HCT116 (cell line): ENCODE data around the gene CRMP1. TPM values are rescaled to one million over a fixed set of nuclear protein-coding genes. Genes with fewer than 3 reads are reported as not detected.

ENCODE experiments used
- ATAC-seq: fragments of 200-7000 bp; cut with Tn5 transposase; 2 replicates; pipeline ENCODE4 v1.9.1; 2020; ENCODE audit warnings: mild to moderate bottlenecking, moderate library complexity
- BruUV-seq: library from RNA; stranded (reverse); fragments of 400-500 nt; replicated peaks from 2 replicates; lab custom pipeline; 2021; lab: Mats Ljungman, UMichigan
- CTCF ChIA-PET: fragments of 300-600 bp; sonication (Branson Sonifier 250); formaldehyde crosslinking; loops from one replicate; lab custom pipeline; 2021; ENCODE audit warnings: antibody characterized with exemption; lab: Charles Lee
- POLR2A ChIA-PET: fragments of 300-600, 350-600 bp; sonication (Branson Sonifier 250); formaldehyde crosslinking; loops from one replicate; lab custom pipeline; 2021; ENCODE audit warnings: antibody characterized with exemption; lab: Charles Lee
- RAD21 ChIA-PET, 2 experiments: fragments of 300-600 bp; sonication (Branson Sonifier 250); formaldehyde crosslinking; loops; one replicate each; lab custom pipeline; 2023; ENCODE audit warnings: low total read pairs in 2 of 2; ENCODE audit not compliant: uncharacterized antibody in 2 of 2, unreplicated experiment in 2 of 2, low non-redundant PET in 1 of 2; lab: Charles Lee
- DNase-seq: peaks from one replicate; pipeline ENCODE4 v3.0.0-alpha.2; 2010; ENCODE audit warnings: low read depth, low spot score
- H2AFZ ChIP-seq: fragments of 200-600 bp; shearing (Covaris generic), sonication (generic); 2 replicates; pipeline ENCODE4 v1.6.1; 2017; ENCODE audit warnings: low read depth, mixed run types, mixed read lengths, antibody characterized with exemption, low read length; ENCODE audit not compliant: poor library complexity, severe bottlenecking
- H3K27ac ChIP-seq: 2 replicates; pipeline ENCODE4 v1.5.1; 2012; ENCODE audit warnings: low read depth, low read length
- H3K27me3 ChIP-seq: fragments of 200-600 bp; sonication (generic); 2 replicates; pipeline ENCODE4 v1.6.1; 2016; ENCODE audit warnings: mixed run types, low read length, mixed read lengths; ENCODE audit not compliant: insufficient read depth
- H3K36me3 ChIP-seq, 2 experiments: fragments of 200-500 bp in 1 of 2; fragments of 200-600 bp in 1 of 2; sonication (Bioruptor generic) in 1 of 2; sonication (generic) in 1 of 2; 2 replicates each; pipeline versions ENCODE4 v1.5.1 to v1.6.1; 2014 to 2016; ENCODE audit warnings: low read length in 2 of 2, inconsistent platforms in 1 of 2, mixed read lengths in 1 of 2, mixed run types in 1 of 2; ENCODE audit not compliant: insufficient read depth in 2 of 2, control insufficient read depth in 1 of 2
- H3K4me1 ChIP-seq, 2 experiments: fragments of 200-600 bp in 1 of 2; sonication (generic) in 1 of 2; 2 replicates each; pipeline versions ENCODE4 v1.5.1 to v1.6.1; 2012 to 2017; ENCODE audit warnings: low read length in 2 of 2, inconsistent platforms in 1 of 2, mild to moderate bottlenecking in 1 of 2, mixed read lengths in 1 of 2, mixed run types in 1 of 2, moderate library complexity in 1 of 2; ENCODE audit not compliant: insufficient read depth in 2 of 2, control insufficient read depth in 1 of 2
- H3K4me2 ChIP-seq: fragments of 200-600 bp; sonication (generic); 2 replicates; pipeline ENCODE4 v1.6.1; 2017; ENCODE audit warnings: mixed run types, low read length, mixed read lengths
- H3K4me3 ChIP-seq, 2 experiments: fragments of 200-600 bp in 1 of 2; sonication (generic) in 1 of 2; replicated peaks in 1 of 2; 2 replicates each; pipeline ENCODE4 v1.5.1; 2011 to 2016; ENCODE audit warnings: low read length in 2 of 2, control low read depth in 1 of 2, low read depth in 1 of 2, mild to moderate bottlenecking in 1 of 2, mixed read lengths in 1 of 2, mixed run types in 1 of 2
- H3K79me2 ChIP-seq: fragments of 200-600 bp; sonication (generic); 2 replicates; pipeline ENCODE4 v1.6.1; 2017; ENCODE audit warnings: mild to moderate bottlenecking, mixed run types, low read length, moderate library complexity, mixed read lengths; ENCODE audit not compliant: insufficient read depth
- H3K9ac ChIP-seq: fragments of 200-600 bp; sonication (generic); 2 replicates; pipeline ENCODE4 v1.6.1; 2016; ENCODE audit warnings: low read length, mixed read lengths
- H3K9me2 ChIP-seq: fragments of 200-600 bp; sonication (generic), shearing (Covaris generic); 2 replicates; pipeline ENCODE4 v1.6.1; 2017; ENCODE audit warnings: mixed run types, mild to moderate bottlenecking, moderate library complexity; ENCODE audit not compliant: insufficient read depth
- H3K9me3 ChIP-seq, 2 experiments: fragments of 200-500 bp in 1 of 2; fragments of 200-600 bp in 1 of 2; sonication (Bioruptor generic) in 1 of 2; sonication (generic) in 1 of 2; 2 replicates each; pipeline ENCODE4 v1.6.1; 2014 to 2017; ENCODE audit warnings: low read length in 2 of 2, mixed read lengths in 2 of 2, inconsistent platforms in 1 of 2, low read depth in 1 of 2, mild to moderate bottlenecking in 1 of 2, mixed run types in 1 of 2, moderate library complexity in 1 of 2; ENCODE audit not compliant: control insufficient read depth in 1 of 2, insufficient read depth in 1 of 2
- H4K20me1 ChIP-seq: fragments of 200-600 bp; sonication (generic), shearing (Covaris generic); 2 replicates; pipeline ENCODE4 v1.6.1; 2017; ENCODE audit warnings: mixed run types, mild to moderate bottlenecking, moderate library complexity; ENCODE audit not compliant: insufficient read depth
- CTCF ChIP-seq, 3 experiments: fragments of 200-600 bp in 1 of 3; sonication (generic) in 1 of 3; IDR thresholded peaks in 2 of 3; conservative IDR thresholded peaks in 1 of 3; 2 replicates each; pipeline ENCODE4 v1.5.1; 2012 to 2017; ENCODE audit warnings: low read depth in 2 of 3, low read length in 2 of 3, antibody characterized with exemption in 1 of 3, borderline replicate concordance in 1 of 3, control low read depth in 1 of 3, mild to moderate bottlenecking in 1 of 3, mixed read lengths in 1 of 3, mixed run types in 1 of 3, moderate library complexity in 1 of 3; ENCODE audit not compliant: insufficient read depth in 1 of 3
- EGR1 ChIP-seq: IDR thresholded peaks from 2 replicates; pipeline ENCODE4 v1.6.1; 2012; ENCODE audit warnings: low read depth
- ELF1 ChIP-seq: IDR thresholded peaks from 2 replicates; pipeline ENCODE4 v1.6.1; 2012; ENCODE audit warnings: low read depth, borderline replicate concordance
- EZH2 ChIP-seq: fragments of 200-600 bp; sonication (generic); IDR thresholded peaks from 2 replicates; pipeline ENCODE4 v1.6.1; 2017; ENCODE audit warnings: antibody characterized with exemption, mixed run types
- EZH2phosphoT487 ChIP-seq: fragments of 200-600 bp; IDR thresholded peaks from 2 replicates; pipeline ENCODE4 v1.6.1; 2018; ENCODE audit warnings: antibody characterized with exemption, borderline replicate concordance
- FOSL1 ChIP-seq: IDR thresholded peaks from 2 replicates; pipeline ENCODE4 v1.6.1; 2012; ENCODE audit warnings: low read depth
- POLR2AphosphoS5 ChIP-seq: IDR thresholded peaks from 2 replicates; pipeline ENCODE4 v1.6.1; 2011; ENCODE audit warnings: mild to moderate bottlenecking, low read depth, low read length, moderate library complexity
- RAD21 ChIP-seq: IDR thresholded peaks from 2 replicates; pipeline ENCODE4 v1.6.1; 2012; ENCODE audit warnings: low read depth, mild to moderate bottlenecking
- REST ChIP-seq: IDR thresholded peaks from 2 replicates; pipeline ENCODE4 v1.6.1; 2012; ENCODE audit warnings: low read depth
- SP1 ChIP-seq: IDR thresholded peaks from 2 replicates; pipeline ENCODE4 v1.6.1; 2012; ENCODE audit warnings: low read depth
- TCF7L2 ChIP-seq: IDR thresholded peaks from 2 replicates; pipeline ENCODE4 v1.7.0; 2011; ENCODE audit warnings: borderline replicate concordance, inconsistent platforms; ENCODE audit not compliant: insufficient read depth, insufficient read length; ENCODE audit errors: extremely low read depth
- ZFX ChIP-seq: fragments of 450-650 bp; IDR thresholded peaks from 2 replicates; pipeline ENCODE4 v1.6.1; 2017
- intact Hi-C: fragments of 100-400 bp; cut with micrococcal nuclease; formaldehyde crosslinking; loops from 2 replicates; pipeline ENCODE4 v1.10.0; 2022
- total RNA-seq: library from RNA; stranded (reverse); gene quantifications from one replicate; pipeline ENCODE4 v1.2.1, GENCODE V29; 2021; ENCODE audit not compliant: unreplicated experiment

The CRMP1 gene
- total RNA-seq, 1 experiment from 2014 or later, result not detected

GRCh38 chr4:5785806-5786680 is 106.8 kb downstream of the CRMP1 start:
- ChIA-PET CTCF (no interaction called here), RAD21 (no interaction called here), POLR2A (no interaction called here)
- intact Hi-C loops, result no loop called here
- Histone ChIP-seq H3K4me3 (no peak overlapping the region), H3K79me2 (no peaks in the 10 kb centered on the region), H3K9me3 (no peaks in the 10 kb centered on the region), H4K20me1 (no peaks in the 10 kb centered on the region), H3K27me3 (no peaks in the 10 kb centered on the region), H3K9ac (no peak overlapping the region), H3K36me3 (no peaks in the 10 kb centered on the region), H3K9me2 (no peaks in the 10 kb centered on the region), H3K4me2 (no peak overlapping the region), H3K4me1 (no peaks in the 10 kb centered on the region), H3K27ac (no peak overlapping the region), H2AFZ (no peak overlapping the region)
- no TSS peak for BruUV-seq
- no peak for ATAC-seq
- no peak for DNase-seq
- no peak for TF ChIP-seq REST

GRCh38 chr4:5784960-5785611 is 107.8 kb downstream of the CRMP1 start:
- Histone ChIP-seq H2AFZ (no peak overlapping the region), H3K27ac (no peak overlapping the region), H3K4me2 (no peak overlapping the region), H3K9ac (no peak overlapping the region), H3K9me3 (no peaks in the 10 kb centered on the region), H4K20me1 (no peaks in the 10 kb centered on the region), H3K27me3 (no peaks in the 10 kb centered on the region), H3K4me3 (no peak overlapping the region), H3K4me1 (no peaks in the 10 kb centered on the region), H3K36me3 (no peaks in the 10 kb centered on the region), H3K79me2 (no peaks in the 10 kb centered on the region), H3K9me2 (no peaks in the 10 kb centered on the region)
- ChIA-PET POLR2A (no interaction called here), CTCF (no interaction called here), RAD21 (no interaction called here)
- ATAC-seq (no peak), DNase-seq (no peak)
- intact Hi-C loops, result no loop called here
- no TSS peak for BruUV-seq
- TF ChIP-seq EZH2phosphoT487 (no peak), SP1 (no peak), POLR2AphosphoS5 (no peak), RAD21 (no peak), FOSL1 (no peak), CTCF (IDR thresholded peaks at IDR 0.05 in 2 of 3, conservative IDR thresholded peaks at IDR 0.05 in 1 of 3; ENCODE audit: borderline replicate concordance in 1 of 3, insufficient read depth in 1 of 3, low read depth in 2 of 3, low read length in 2 of 3) (no peak), EZH2 (no peak), TCF7L2 (no peak), ELF1 (no peak), EGR1 (no peak), ZFX (no peak)
